NCI-H446 (cell line): Measurements from ENCODE around the gene PLXNA4.
A peak's percentile ranks its signal among the peaks of the same experiment; 100 is the strongest.

Experiments
- DNase-seq, 2 experiments: peaks; one replicate each; lab custom pipeline; 2025; lab: John Stamatoyannopoulos, UW

PLXNA4 gene

GRCh38 chr7:132312531-132313055 lies 263.7 kb downstream of the PLXNA4 start:
- DNase-seq, result no peak

DNA sequence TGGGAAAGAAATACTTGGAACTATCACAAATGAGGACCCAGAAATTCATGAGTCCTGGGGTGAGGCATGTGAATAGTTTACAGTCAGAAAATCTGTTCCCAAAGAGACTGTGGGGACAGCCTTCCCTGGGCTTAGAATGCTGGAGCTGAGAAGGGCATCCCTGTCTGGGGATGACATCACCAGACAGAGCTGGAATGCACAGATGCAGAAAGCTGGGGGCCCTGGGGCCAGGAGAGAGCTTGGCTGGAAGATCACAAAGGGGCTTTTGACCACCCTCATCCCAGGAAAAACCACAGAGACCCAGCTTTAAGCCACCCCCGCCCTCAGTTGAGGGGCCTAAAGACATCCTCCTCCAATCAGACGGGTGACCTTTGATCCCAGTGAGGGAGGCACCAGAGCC lies 264.5 kb downstream of the PLXNA4 start:
- no peak for DNase-seq

GRCh38 chr7:132309102-132309805 lies 267.0 kb downstream of the PLXNA4 start:
- DNase-seq, result no peak

- no peak for DNase-seq
These were observed 268.8 kb downstream of the PLXNA4 start for GRCh38 chr7:132307465-132307864.

DNA sequence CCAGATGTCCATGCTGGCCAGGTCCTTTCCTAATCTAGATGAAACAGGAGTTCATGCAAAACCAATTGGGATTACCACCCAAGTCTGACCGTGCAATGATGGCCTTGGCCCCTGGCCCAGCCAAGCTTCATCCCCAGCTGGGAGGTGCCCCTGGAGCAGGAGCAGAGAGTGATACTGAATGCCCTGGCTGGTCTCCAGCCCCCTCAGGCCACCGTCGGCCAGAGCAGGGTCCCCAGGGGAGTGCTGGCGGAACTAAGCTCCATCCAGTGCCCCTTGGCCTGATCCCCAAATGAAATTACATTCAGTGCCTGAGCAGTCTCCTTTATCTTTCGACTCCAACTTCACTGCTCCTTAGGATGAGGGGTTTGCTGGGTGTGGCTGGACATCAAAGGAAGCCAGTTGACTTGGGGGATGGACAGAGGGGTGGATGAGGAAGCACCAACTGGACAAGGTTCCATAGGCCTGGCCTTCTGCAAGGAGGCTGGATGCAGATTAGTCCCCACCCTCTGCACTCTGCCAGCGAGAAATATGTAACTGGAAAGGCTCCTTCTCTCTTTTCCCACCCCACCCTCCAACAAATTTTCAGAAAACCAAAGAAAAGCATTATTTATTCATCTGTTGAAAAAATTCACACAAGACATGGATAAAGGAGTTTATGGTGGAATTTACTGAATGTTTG lies 275.5 kb downstream of the PLXNA4 start:
- no peak for DNase-seq

- DNase-seq, result peak in 1 of 2 experiments; percentile 18
These were observed 277.5 kb downstream of the PLXNA4 start for GRCh38 chr7:132298790-132299189.

- DNase-seq, result no peak
These were observed 279.4 kb downstream of the PLXNA4 start for GRCh38 chr7:132296820-132297219.

GRCh38 chr7:132295175-132295574 lies 281.1 kb downstream of the PLXNA4 start:
- DNase-seq, result no peak

GRCh38 chr7:132292803-132293202 lies 283.5 kb downstream of the PLXNA4 start:
- peak in 1 of 2 experiments; percentile 32 for DNase-seq

- DNase-seq, result no peak
These were observed 284.8 kb downstream of the PLXNA4 start for GRCh38 chr7:132291481-132291880.

DNA sequence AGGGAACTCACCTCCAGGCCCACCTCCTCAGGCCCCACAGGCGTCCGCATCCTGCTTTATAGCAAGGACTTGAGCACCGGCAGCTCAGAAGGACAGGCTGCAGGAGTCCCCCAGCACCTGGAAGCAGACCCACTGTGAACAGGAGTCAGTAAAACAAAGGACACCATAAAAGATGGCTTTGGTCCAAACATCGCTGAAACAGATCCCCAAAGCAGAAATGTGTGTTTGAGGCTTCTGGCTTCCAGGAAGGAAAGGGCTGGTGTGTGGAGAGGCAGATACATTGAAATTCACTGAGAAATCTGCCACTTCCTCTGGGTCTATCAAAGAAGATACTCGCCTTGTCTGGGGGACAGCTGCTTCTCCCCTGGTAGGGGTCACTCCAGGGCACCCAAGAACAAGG lies 286.2 kb downstream of the PLXNA4 start:
- DNase-seq, result no peak

GRCh38 chr7:132286836-132287235 lies 289.4 kb downstream of the PLXNA4 start:
- DNase-seq, result no peak

GRCh38 chr7:132280335-132280734 lies 295.9 kb downstream of the PLXNA4 start:
- no peak for DNase-seq

DNA sequence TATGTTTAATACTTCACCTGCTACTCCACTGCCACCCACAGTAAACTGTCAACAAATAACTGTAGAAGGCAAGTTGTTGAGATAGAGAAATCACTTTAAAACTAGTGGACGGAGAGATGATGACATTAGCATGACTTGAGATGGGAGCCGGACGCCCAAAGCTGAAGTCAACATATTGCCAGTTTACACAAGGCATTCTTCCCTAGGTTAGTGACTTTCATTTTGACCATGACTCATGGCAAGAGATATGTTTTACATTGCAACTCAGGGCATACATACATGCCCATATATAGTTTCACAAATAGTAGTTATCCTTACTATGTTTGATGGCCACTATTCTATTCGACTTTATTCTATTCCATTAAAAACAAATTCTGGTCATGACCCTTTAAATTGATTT lies 296.6 kb downstream of the PLXNA4 start:
- DNase-seq, result no peak

DNA sequence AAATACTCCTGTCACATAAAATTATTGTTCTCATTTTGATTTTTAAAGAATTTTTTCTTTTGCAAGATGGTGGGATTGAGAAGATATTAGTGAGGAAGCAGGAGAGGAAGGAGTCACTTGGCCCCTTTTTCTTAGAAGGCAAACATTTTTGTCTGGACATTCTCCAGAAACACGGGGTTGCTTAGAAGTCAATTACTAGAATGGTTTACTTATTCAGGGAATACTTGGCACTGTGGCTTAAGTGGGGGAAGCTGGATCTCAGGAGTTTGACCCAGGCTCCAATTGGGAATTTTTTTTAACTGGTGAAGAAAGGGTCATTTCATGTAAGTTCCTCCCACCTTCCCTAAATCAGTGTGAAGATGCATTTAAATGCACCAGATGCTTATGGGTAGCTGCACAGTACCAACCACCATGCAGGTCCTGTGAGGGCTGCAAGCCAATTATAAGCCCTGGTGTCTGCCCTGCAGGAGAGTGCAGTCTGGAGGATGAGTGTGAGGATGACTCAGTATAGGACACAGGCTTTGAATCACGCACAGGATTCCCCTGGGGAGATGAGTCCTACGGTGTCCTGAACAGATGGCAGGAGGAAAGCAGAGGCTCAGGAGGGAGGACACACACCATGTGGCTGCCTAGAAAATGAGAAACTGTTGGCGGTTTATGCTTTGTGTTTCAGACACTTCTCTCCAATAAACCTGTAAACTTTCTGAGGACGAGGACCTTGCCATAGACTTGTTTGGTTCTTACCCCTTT lies 299.1 kb downstream of the PLXNA4 start:
- peak; percentile 18 to 89 for DNase-seq

- DNase-seq, result no peak
These were observed 300.0 kb downstream of the PLXNA4 start for GRCh38 chr7:132276234-132276630.

DNA sequence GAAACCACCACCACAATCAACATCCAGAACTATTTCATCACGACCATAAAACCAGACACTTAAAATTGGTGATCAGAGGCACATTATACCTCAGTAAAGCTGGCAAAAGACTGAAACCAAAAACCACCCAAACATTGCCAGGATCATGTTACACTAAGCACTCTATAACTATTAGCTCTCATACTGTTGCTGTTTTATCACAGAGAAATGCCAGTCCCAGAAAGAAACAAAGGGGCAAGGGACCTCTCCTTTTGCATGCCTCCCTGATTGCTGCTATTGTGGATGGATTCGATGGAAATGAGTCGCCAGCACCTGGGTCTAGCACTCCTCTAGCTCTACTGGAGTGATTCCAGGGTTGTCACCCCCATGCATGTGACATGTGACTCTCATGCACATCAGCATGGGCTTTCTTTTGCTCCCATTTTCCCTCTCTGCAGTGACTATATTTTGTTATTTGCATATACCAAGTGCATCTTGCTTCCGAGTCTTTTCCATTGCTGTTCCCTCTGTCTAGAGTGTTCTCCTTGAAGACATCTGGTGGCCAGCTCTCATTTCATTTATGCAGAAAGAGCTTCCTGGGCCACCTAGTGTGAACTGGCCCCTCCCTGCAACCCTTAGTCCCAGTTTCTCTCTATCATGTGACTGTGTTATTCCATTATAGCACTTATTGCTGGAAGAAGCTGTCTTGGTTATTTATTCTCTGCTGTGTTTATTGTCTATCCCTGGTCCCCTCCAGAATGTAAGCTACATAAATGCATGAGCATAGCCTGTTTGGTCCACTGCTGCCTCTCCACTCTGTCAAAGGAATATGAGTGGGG lies 300.6 kb downstream of the PLXNA4 start:
- peak in 1 of 2 experiments; percentile 9 for DNase-seq

DNA sequence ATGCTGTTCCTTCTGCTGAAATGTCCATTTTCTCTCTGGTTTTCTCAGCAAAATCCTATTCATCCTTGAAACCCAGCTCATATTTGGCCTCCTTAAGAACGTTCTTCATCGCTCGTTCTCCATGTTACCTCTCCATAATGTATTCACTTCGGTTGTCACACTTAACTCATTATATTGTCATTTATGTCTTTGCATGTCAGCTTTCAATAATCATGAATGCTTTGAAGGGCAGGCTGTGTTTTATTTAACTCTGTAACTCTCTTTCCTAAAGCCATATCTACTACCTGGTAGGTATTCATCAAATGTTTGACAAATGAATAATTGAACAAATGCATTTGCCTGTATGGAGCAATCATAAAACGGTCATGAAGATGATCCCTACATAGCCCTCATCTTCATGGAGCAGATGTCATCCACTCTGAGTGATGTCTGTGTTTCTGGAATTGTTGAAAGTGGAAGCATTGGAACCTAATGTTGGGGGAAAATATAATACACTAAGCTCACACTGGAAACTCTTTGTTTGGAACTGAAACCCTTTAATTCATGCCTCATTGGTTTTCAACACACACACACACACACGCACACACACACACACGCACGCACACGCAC lies 303.4 kb downstream of the PLXNA4 start:
- DNase-seq, result no peak

DNA sequence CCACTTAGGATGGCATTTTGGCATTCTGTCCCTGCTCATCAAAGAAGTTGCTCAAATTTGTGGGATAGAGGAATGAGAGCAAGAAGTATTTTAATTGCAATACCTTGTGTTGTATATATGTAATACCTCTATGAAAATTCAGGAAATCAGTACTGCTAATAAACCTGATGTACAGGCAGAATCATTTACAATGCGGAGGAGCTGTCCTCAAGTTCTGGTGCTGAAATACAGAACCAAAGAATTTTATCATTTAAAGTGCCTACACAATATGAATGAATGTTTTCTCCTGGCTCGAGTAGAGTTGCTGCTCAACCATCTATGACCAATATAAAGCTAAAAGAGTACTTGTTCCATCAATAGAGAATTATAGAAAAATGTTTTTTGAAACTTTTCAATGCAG lies 305.8 kb downstream of the PLXNA4 start:
- DNase-seq, result no peak

- DNase-seq, result no peak
These were observed 306.6 kb downstream of the PLXNA4 start for GRCh38 chr7:132269718-132270117.

GRCh38 chr7:132263151-132263550 lies 313.1 kb downstream of the PLXNA4 start:
- DNase-seq, result no peak

DNA sequence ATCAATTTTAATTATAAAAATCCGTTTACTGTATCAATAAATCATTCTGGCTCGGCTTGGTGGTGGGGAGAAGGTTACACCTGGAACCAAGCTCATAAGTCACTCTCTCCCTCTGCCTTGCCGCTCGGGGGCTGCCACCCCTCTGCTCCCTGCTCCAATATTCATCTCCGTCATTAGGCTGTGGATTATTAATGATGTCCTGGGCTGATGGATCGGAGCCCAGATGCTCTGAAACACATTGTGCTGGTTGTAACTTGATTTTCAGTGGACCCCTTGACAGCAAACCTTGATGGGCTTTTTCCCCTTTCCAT lies 314.2 kb downstream of the PLXNA4 start:
- no peak for DNase-seq
